Keratinocyte (primary cell): ENCODE measurements around the gene RBPJ.

Experiments
- CTCF ChIP-seq, 3 experiments: IDR thresholded peaks in 1 of 3; conservative IDR thresholded peaks in 1 of 3; optimal IDR thresholded peaks in 1 of 3; 2 replicates in 2 of 3; 3 replicates in 1 of 3; pipeline versions ENCODE3 to v1.5.1; 2011; ENCODE audit warnings: low read length in 3 of 3, mild to moderate bottlenecking in 3 of 3, moderate library complexity in 2 of 3, control low read depth in 1 of 3, inconsistent platforms in 1 of 3; ENCODE audit not compliant: insufficient read depth in 2 of 3; ENCODE audit errors: extremely low read depth in 1 of 3
- EZH2 ChIP-seq: IDR thresholded peaks from one replicate; pipeline ENCODE4 v1.6.1; 2012; ENCODE audit warnings: inconsistent platforms, mild to moderate bottlenecking, low read length, moderate library complexity

GRCh38 chr4:26360273-26360672 is 39.5 kb downstream of the RBPJ start:
- TF ChIP-seq CTCF (optimal IDR thresholded peaks at IDR 0.05 in 1 of 3, IDR thresholded peaks at IDR 0.05 in 1 of 3, conservative IDR thresholded peaks at IDR 0.05 in 1 of 3; ENCODE audit: extremely low read depth in 1 of 3, insufficient read depth in 2 of 3, low read length in 3 of 3) (no peak), EZH2 (no peak)
